ENCODE measurements around the gene FGD6.

DNA sequence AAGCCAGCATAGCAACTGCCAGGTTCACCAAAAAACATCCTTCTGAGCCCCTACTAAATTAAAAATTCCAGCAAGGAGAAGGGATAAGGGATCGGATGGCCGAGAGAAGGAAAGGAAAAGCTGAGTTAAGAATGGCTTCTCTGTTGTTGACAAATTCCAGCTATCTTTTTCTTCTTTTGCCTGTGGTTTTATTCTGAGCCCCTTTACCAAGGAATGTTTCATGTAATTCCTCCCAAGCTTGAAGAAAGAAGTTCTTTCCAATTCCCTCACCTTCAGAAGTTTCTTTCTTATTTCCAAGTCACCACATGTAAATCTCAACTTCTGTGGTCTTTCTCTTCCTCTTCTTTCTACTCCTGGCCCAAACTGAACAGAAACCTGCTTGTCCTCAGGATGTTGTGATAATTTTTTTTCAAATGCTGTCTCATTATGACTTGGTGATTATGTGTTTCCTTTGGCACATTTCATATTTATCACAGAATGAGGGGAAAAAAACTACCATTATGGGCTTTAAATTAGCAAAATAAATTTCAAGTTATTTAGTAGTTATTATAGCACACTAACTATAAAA is 40.0 kb downstream of the FGD6 start:
- TF ChIP-seq POLR2A (IDR thresholded peaks at IDR 0.05; ENCODE audit: low read depth, low read length) (no peak), TAF1 (IDR thresholded peaks at IDR 0.05; ENCODE audit: borderline replicate concordance, low read depth, low read length) (no peak), POLR2AphosphoS5 (IDR thresholded peaks at IDR 0.05; ENCODE audit: low read depth, low read length) (no peak)
